Daoy (cell line): ENCODE measurements around the gene CNGA4. TPM values are rescaled to one million over a fixed set of nuclear protein-coding genes. Genes with fewer than 3 reads are reported as not detected.
A peak's percentile ranks its signal among the peaks of the same experiment; 100 is the strongest.

Experiments used
- DNase-seq: peaks from one replicate; pipeline ENCODE4 v3.0.0-alpha.2; 2015; ENCODE audit warnings: low read depth
- total RNA-seq: library from RNA; depleted of rRNA; stranded (reverse); fragments of >200 nt; shearing (Covaris generic); gene quantifications from 2 replicates; pipeline ENCODE4 v1.2.3, GENCODE V29; 2014; rRNA removed

CNGA4 gene, protein sequence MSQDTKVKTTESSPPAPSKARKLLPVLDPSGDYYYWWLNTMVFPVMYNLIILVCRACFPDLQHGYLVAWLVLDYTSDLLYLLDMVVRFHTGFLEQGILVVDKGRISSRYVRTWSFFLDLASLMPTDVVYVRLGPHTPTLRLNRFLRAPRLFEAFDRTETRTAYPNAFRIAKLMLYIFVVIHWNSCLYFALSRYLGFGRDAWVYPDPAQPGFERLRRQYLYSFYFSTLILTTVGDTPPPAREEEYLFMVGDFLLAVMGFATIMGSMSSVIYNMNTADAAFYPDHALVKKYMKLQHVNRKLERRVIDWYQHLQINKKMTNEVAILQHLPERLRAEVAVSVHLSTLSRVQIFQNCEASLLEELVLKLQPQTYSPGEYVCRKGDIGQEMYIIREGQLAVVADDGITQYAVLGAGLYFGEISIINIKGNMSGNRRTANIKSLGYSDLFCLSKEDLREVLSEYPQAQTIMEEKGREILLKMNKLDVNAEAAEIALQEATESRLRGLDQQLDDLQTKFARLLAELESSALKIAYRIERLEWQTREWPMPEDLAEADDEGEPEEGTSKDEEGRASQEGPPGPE
- not detected in 2 replicates for total RNA-seq

DNA sequence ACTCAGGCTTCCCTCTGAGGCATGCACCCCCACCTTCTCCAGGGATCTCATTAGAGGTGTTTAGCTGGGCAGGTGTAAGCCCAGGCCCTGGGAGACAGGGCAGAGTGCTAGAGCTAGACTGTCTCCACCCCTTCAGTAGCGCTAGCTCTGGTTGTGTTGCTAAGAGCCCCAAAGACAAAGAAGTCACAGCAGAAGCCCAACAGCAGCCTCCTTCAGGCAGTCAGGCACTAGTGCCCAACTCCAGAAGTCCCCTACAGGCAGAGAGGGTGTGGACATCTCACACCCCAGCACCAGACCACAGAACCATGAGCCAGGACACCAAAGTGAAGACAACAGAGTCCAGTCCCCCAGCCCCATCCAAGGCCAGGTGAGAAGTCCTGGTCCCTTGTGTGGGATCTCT, at the start of gene CNGA4:
Gene CNGA4 (plus strand): TSS at position 188 of the 400 bp plus-strand sequence. CDS start 118 bp downstream, at position 306.
- no peak for DNase-seq

DNA sequence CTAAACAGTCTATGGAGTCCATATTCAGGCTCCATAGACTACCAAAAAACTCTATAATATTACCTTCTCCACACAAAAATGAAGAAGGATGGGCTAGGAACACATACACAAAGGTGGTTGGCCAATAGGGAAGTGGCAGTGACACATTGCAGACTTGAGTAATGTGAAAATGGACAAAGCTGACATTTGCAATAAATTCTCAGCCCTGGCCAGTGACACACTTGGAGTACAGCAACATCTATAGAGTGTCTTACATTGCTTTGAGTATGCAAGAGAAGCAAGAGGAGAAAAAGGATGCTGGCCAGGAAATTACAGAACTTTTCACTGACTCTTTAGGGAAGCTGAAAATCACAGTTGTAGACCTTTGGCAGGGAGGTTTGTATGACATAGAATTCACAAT, 47.1 kb upstream of the CNGA4 start:
- DNase-seq: no peak

- no peak for DNase-seq
Measured at GRCh38 chr11:6194065-6194581, 44.8 kb upstream of the CNGA4 start.

- no peak for DNase-seq
Measured at GRCh38 chr11:6196396-6196795, 42.5 kb upstream of the CNGA4 start.

- no peak for DNase-seq
Measured at GRCh38 chr11:6197466-6198200, 41.3 kb upstream of the CNGA4 start.

DNA sequence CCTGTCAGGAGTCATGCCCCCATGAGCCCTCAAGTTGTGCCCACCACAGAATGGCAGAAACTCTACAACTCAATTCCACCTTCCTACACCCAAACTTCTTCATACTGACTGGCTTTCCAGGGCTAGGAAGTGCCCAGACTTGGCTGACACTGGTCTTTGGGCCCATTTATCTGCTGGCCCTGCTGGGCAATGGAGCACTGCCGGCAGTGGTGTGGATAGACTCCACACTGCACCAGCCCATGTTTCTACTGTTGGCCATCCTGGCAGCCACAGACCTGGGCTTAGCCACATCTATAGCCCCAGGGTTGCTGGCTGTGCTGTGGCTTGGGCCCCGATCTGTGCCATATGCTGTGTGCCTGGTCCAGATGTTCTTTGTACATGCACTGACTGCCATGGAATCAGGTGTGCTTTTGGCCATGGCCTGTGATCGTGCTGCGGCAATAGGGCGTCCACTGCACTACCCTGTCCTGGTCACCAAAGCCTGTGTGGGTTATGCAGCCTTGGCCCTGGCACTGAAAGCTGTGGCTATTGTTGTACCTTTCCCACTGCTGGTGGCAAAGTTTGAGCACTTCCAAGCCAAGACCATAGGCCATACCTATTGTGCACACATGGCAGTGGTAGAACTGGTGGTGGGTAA, 39.6 kb upstream of the CNGA4 start, which contains the start of gene OR52W1:
Gene OR52W1 (plus strand): TSS at position 51 of the 637 bp plus-strand sequence. CDS start 0 bp downstream, at position 51.
- DNase-seq: no peak

- no peak for DNase-seq
Measured at GRCh38 chr11:6200975-6201374, 37.9 kb upstream of the CNGA4 start.

DNA sequence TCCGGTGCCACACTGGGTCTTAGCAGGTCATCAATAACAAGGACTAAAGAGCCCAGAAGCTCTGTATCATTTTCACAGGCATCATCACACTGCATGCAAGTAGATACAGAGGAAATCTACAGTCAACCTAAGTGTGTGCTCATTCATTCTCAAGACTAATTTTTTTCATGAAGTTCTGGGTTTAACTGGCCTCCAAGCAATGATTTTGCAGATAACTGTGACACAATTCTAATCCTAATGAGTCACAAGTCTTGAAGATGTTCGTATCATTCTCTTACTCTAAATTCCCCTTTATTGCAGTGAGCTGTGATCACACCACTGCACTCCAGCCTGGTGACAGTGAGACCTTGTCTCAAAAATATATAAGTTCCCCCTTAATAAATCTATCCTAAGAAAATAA, 37.4 kb upstream of the CNGA4 start:
- DNase-seq: no peak

GRCh38 chr11:6202041-6202440, 36.8 kb upstream of the CNGA4 start:
- no peak for DNase-seq

DNA sequence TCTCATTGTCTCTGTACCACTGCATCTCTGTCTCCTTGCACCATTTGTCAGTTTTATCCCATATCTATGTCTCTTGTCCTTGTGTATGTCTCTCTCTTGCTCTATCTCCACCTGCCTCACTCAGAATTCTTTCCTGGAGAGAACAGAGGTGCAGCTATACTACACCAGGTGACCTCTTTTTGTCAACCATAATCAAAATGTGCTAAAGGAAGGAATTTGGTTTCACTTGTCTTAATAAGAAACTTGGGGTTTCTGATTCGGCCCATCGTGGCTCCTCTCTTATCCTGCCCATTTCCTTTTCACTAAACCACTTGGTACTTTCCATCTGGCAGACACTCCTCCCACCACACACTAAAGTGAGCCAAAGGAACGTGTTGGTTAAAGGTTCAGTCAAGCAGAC, 35.6 kb upstream of the CNGA4 start:
- DNase-seq: no peak

DNA sequence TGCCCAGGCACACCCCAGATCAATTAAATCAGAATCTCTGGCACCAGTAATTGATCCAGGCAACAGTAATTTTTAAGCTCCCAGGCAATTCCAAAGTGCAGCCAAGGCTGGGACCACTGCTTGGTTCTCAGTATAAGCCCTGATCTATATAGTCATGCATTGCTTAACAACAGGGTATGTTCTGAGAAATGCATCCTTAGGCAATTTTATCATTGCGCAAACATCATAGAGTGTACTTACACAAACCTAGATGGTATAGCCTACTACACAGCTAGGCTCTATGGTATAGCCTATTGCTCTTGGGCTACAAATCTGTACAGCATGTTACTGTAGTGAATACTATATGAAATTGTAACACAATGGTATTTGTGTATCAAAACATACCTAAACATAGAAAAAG, 34.2 kb upstream of the CNGA4 start:
- DNase-seq: no peak

DNA sequence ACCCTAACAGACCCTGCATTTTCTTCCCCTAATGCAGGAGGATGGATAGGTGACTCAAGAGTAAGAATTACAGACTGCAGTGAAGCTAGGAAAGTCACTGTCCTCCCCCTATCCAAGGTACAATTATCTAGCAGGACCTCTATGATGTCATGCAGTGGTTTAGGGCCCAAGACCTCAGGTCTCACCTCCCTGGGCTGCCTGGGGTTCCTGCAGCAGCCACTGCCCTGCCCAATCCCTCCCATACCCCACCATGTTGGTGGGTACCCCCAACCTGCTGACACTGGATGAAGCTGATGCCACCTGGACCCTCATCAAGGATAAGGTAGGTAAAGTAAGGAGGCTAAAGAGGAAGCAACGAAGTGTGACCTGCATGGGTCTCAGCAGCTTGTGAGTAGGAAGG, 33.5 kb upstream of the CNGA4 start, which contains the start of gene C11orf42:
Gene C11orf42 (plus strand): TSS at position 192 of the 400 bp plus-strand sequence. CDS start 59 bp downstream, at position 251.
- DNase-seq: no peak

GRCh38 chr11:6206456-6207180, 32.3 kb upstream of the CNGA4 start:
- no peak for DNase-seq

DNA sequence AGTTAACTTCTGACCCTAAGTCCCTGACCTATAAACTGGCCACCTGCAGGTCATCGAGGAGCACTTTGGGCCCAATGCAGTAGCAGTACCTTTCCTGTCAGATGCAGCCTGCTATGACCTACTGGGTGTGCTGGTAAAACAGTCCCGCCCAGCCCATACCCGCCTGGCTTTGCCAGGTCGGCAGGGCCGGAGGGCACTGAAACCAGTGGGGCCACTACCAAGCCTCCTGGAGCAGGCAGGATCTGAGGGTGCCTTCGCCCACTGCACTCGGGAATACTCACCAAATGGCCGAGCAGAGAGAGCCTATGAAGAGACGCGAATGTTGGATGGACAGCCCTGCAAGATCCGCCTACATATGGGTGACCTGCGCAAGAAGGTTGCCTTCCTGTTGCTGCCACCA, 29.1 kb upstream of the CNGA4 start:
- DNase-seq: no peak

GRCh38 chr11:6210274-6210955, 28.5 kb upstream of the CNGA4 start:
- DNase-seq: no peak

GRCh38 chr11:6214530-6214929, 24.4 kb upstream of the CNGA4 start:
- no peak for DNase-seq

DNA sequence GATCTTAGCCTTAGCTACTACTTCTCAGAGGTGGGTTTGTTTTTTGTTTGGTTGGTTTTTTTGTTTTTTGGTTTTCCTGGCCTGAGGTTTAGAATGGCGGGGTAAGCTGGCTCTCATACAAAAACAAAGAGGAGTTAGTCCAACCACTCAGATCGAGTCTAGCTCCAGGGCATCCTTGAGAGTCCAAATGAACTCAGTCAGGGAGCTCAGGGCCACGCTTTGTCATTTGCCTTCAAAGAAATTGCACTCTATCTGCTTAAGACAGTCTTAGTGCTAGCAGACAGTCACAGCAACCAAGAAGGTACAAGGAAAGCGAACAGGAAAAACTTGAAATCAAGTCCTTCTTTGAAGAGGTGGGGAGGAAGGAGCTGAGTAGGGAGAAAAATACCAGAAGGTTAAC, 22.4 kb upstream of the CNGA4 start:
- DNase-seq: no peak

- no peak for DNase-seq
Measured at GRCh38 chr11:6217722-6218121, 21.2 kb upstream of the CNGA4 start.

DNA sequence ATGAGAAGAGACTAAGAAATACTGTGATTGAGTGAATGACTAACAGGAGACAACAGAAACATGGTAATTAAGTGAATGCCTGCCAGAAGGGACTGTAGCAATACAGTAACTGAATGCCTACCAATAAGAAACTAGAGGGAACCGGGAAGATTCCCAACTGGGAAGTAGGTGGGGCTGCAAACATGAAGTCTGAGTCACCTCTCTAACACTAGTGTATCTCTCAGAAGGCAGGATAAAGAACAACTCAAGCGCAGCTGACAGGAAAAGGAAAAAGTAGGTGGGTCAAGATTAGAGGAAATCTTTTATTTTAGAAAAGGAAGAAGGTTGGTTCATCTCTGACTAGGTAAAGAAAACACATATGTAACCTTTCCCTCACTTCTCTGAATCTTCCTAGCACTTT, 19.5 kb upstream of the CNGA4 start:
- DNase-seq: peak; percentile 68

GRCh38 chr11:6223854-6224253, 15.0 kb upstream of the CNGA4 start:
- DNase-seq: no peak
